Forelimb muscle (tissue), 1 donor: Measurements from ENCODE around the gene IL1RAPL2. TPM values are rescaled to one million over a fixed set of nuclear protein-coding genes. Genes with fewer than 3 reads are reported as not detected.
A peak's percentile ranks its signal among the peaks of the same experiment; 100 is the strongest.
"Not testable (repeated sequence)": the region's sequence is repeated elsewhere in the genome, so short reads cannot be mapped to it uniquely, and the experiment has no call there.

Source experiments
- DNase-seq: peaks from one replicate; pipeline ENCODE4 v3.0.0-alpha.2; 2013; ENCODE audit warnings: low read depth
- polyA plus RNA-seq: library from polyadenylated mRNA; unstranded; fragments of 120-200 nt; gene quantifications from one replicate; pipeline ENCODE4 v1.2.1, GENCODE V29; 2013; ENCODE audit not compliant: insufficient read length

IL1RAPL2 gene
- polyA plus RNA-seq, 1 donor: 2.6 TPM

GRCh38 chrX:105701310-105702052 lies 1135.5 kb downstream of the IL1RAPL2 start:
- no peak for DNase-seq

GRCh38 chrX:105703876-105704275 lies 1137.9 kb downstream of the IL1RAPL2 start:
- DNase-seq: no peak

- no peak for DNase-seq
These were observed 1140.0 kb downstream of the IL1RAPL2 start for GRCh38 chrX:105706041-105706440.

GRCh38 chrX:105711805-105712204 lies 1145.8 kb downstream of the IL1RAPL2 start:
- DNase-seq: no peak

GRCh38 chrX:105715746-105716145 lies 1149.7 kb downstream of the IL1RAPL2 start:
- DNase-seq: no peak

- no peak for DNase-seq
These were observed 1158.2 kb downstream of the IL1RAPL2 start for GRCh38 chrX:105723966-105724735.

- DNase-seq: no peak
These were observed 1159.2 kb downstream of the IL1RAPL2 start for GRCh38 chrX:105725228-105725627.

GRCh38 chrX:105738162-105738561 lies 1172.2 kb downstream of the IL1RAPL2 start:
- DNase-seq: no peak

- DNase-seq: no peak
These were observed 1178.3 kb downstream of the IL1RAPL2 start for GRCh38 chrX:105744291-105744690.

- DNase-seq: no peak
These were observed 1178.9 kb downstream of the IL1RAPL2 start for GRCh38 chrX:105744946-105745345.

GRCh38 chrX:105745863-105746262 lies 1179.9 kb downstream of the IL1RAPL2 start:
- DNase-seq: no peak

- DNase-seq: no peak
These were observed 1186.4 kb downstream of the IL1RAPL2 start for GRCh38 chrX:105752338-105752956.

GRCh38 chrX:105753411-105753810 lies 1187.4 kb downstream of the IL1RAPL2 start:
- peak; percentile 52 for DNase-seq

- no peak for DNase-seq
These were observed 1188.4 kb downstream of the IL1RAPL2 start for GRCh38 chrX:105754286-105754964.

GRCh38 chrX:105755109-105755508 lies 1189.1 kb downstream of the IL1RAPL2 start:
- DNase-seq: no peak

GRCh38 chrX:105758754-105759153 lies 1192.8 kb downstream of the IL1RAPL2 start:
- no peak for DNase-seq

GRCh38 chrX:105759598-105759997 lies 1193.6 kb downstream of the IL1RAPL2 start:
- DNase-seq: no peak

GRCh38 chrX:105765691-105766090 lies 1199.7 kb downstream of the IL1RAPL2 start:
- no peak for DNase-seq

- DNase-seq: no peak
These were observed 1207.8 kb downstream of the IL1RAPL2 start for GRCh38 chrX:105773801-105774200.

- DNase-seq: no peak
These were observed 1209.7 kb downstream of the IL1RAPL2 start for GRCh38 chrX:105775679-105776078.

GRCh38 chrX:105781804-105782203 lies 1215.8 kb downstream of the IL1RAPL2 start:
- DNase-seq: peak; percentile 81

GRCh38 chrX:105796877-105797276 lies 1230.9 kb downstream of the IL1RAPL2 start:
- DNase-seq: not testable (repeated sequence)
